NCI-H774 (cell line): Measurements from ENCODE around the gene TTLL6.
A peak's percentile ranks its signal among the peaks of the same experiment; 100 is the strongest.
"Not testable (repeated sequence)": the region's sequence is repeated elsewhere in the genome, so short reads cannot be mapped to it uniquely, and the experiment has no call there.

ENCODE experiments used
- DNase-seq: peaks from one replicate; lab custom pipeline; 2025; lab: John Stamatoyannopoulos, UW

TTLL6 gene

GRCh38 chr17:48815311-48815710, 1.7 kb downstream of the TTLL6 start:
- DNase-seq, result no peak

- DNase-seq, result peak; percentile 50
Measured at GRCh38 chr17:48814504-48814903, 2.5 kb downstream of the TTLL6 start.

GRCh38 chr17:48812001-48812400, 5.0 kb downstream of the TTLL6 start:
- DNase-seq, result no peak

- DNase-seq, result no peak
Measured at GRCh38 chr17:48809182-48809581, 7.8 kb downstream of the TTLL6 start.

- DNase-seq, result peak; percentile 67
Measured at GRCh38 chr17:48804936-48805411, 12.1 kb downstream of the TTLL6 start.

GRCh38 chr17:48800626-48801217, 16.3 kb downstream of the TTLL6 start:
- no peak for DNase-seq

GRCh38 chr17:48799069-48799723, 17.8 kb downstream of the TTLL6 start:
- no peak for DNase-seq

- not testable (repeated sequence) for DNase-seq
Measured at GRCh38 chr17:48796163-48796522, 20.9 kb downstream of the TTLL6 start.

GRCh38 chr17:48795444-48796162, 21.4 kb downstream of the TTLL6 start:
- no peak for DNase-seq

GRCh38 chr17:48792033-48792798, 24.8 kb downstream of the TTLL6 start:
- DNase-seq, result no peak

- DNase-seq, result peak; percentile 76
Measured at GRCh38 chr17:48791128-48792032, 25.6 kb downstream of the TTLL6 start.

- no peak for DNase-seq
Measured at GRCh38 chr17:48790607-48791127, 26.4 kb downstream of the TTLL6 start.

GRCh38 chr17:48787828-48788227, 29.2 kb downstream of the TTLL6 start:
- DNase-seq, result no peak

GRCh38 chr17:48779421-48779820, 37.6 kb downstream of the TTLL6 start:
- DNase-seq, result no peak

GRCh38 chr17:48776602-48777001, 40.4 kb downstream of the TTLL6 start:
- DNase-seq, result no peak

GRCh38 chr17:48773245-48773644, 43.8 kb downstream of the TTLL6 start:
- DNase-seq, result no peak

GRCh38 chr17:48770954-48771353, 46.1 kb downstream of the TTLL6 start:
- DNase-seq, result no peak

- no peak for DNase-seq
Measured at GRCh38 chr17:48769009-48769675, 47.9 kb downstream of the TTLL6 start.

- no peak for DNase-seq
Measured at GRCh38 chr17:48767263-48767774, 49.7 kb downstream of the TTLL6 start.

GRCh38 chr17:48761114-48761513, 55.9 kb downstream of the TTLL6 start:
- DNase-seq, result no peak
